ENCODE data around the gene ARID1B. TPM values are rescaled to one million over a fixed set of nuclear protein-coding genes. Genes with fewer than 3 reads are reported as not detected.

Gene ARID1B
- total RNA-seq, 1 donor from 2014 or later: 43.4 TPM

DNA sequence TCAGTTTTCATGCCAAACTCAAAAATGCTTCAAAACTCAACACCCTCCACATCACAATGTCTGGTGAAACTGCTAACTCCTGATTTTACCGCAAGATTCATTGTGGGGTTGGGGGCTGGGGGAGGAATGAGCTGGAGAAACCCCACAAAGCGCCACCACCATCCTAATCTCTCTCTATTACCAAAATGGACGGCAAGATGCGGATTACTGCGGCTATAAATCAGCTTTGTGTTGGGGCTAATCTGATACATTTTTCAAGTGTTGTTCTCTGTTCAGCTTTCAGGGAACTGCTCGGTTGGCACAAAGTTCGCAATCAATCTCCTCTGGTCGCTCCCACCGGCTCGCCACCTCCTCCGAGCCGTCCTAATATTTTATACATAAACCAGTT is 462.5 kb downstream of the ARID1B start:
- Histone ChIP-seq H3K4me3 (no peak overlapping the region), H3K4me1 (peaks cover 48% of the 10 kb centered on the region), H3K27ac (replicated peaks) (peak overlapping the region; percentile 61), H3K9me3 (replicated peaks) (no peaks in the 10 kb centered on the region), H3K27me3 (ENCODE audit: low read depth) (no peaks in the 10 kb centered on the region), H3K36me3 (no peaks in the 10 kb centered on the region)
- no peak for DNase-seq
- intact Hi-C loops (cut with micrococcal nuclease): no loop called here
- TF ChIP-seq, protein P1, sequence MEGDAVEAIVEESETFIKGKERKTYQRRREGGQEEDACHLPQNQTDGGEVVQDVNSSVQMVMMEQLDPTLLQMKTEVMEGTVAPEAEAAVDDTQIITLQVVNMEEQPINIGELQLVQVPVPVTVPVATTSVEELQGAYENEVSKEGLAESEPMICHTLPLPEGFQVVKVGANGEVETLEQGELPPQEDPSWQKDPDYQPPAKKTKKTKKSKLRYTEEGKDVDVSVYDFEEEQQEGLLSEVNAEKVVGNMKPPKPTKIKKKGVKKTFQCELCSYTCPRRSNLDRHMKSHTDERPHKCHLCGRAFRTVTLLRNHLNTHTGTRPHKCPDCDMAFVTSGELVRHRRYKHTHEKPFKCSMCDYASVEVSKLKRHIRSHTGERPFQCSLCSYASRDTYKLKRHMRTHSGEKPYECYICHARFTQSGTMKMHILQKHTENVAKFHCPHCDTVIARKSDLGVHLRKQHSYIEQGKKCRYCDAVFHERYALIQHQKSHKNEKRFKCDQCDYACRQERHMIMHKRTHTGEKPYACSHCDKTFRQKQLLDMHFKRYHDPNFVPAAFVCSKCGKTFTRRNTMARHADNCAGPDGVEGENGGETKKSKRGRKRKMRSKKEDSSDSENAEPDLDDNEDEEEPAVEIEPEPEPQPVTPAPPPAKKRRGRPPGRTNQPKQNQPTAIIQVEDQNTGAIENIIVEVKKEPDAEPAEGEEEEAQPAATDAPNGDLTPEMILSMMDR (IDR thresholded peaks at IDR 0.05; ENCODE audit: borderline replicate concordance): no peak

GRCh38 chr6:157240059-157240959 is 463.1 kb downstream of the ARID1B start:
- peaks cover 48% of the 10 kb centered on the region for H3K4me1 ChIP-seq
- H3K9me3 ChIP-seq (replicated peaks): no peaks in the 10 kb centered on the region
- peak overlapping the region; percentile 61 for H3K27ac ChIP-seq (replicated peaks)
- TF ChIP-seq, protein P1 (IDR thresholded peaks at IDR 0.05; ENCODE audit: borderline replicate concordance): no peak
- H3K4me3 ChIP-seq: peak overlapping the region; percentile 47
- no peaks in the 10 kb centered on the region for H3K36me3 ChIP-seq
- no peaks in the 10 kb centered on the region for H3K27me3 ChIP-seq (ENCODE audit: low read depth)
- DNase-seq: no peak
- intact Hi-C loops (cut with micrococcal nuclease): no loop called here

DNA sequence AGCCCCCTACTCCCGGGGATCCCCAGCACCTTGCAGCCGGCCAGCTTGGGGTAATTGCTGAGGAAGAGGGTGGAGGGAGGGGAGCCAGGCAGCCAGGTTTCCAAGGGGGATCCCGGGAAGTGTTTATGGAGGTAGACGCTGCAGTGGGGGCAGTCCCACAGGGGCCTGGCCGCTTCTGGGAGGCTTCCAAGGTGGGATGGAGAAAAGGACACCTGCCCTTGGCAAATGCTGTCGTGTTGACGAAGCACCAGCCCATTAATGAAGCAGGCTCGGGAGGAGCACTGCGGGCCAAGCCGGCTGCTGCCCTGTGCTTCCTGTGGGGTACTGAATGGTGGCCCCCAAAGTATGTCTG is 463.8 kb downstream of the ARID1B start:
- intact Hi-C loops (cut with micrococcal nuclease): no loop called here
- Histone ChIP-seq H3K27ac (replicated peaks) (peak overlapping the region; percentile 61), H3K27me3 (ENCODE audit: low read depth) (no peaks in the 10 kb centered on the region), H3K4me1 (peaks cover 48% of the 10 kb centered on the region), H3K36me3 (no peaks in the 10 kb centered on the region), H3K9me3 (replicated peaks) (no peaks in the 10 kb centered on the region), H3K4me3 (peak overlapping the region; percentile 47)
- DNase-seq: no peak
- TF ChIP-seq, protein P1 (IDR thresholded peaks at IDR 0.05; ENCODE audit: borderline replicate concordance): no peak

DNA sequence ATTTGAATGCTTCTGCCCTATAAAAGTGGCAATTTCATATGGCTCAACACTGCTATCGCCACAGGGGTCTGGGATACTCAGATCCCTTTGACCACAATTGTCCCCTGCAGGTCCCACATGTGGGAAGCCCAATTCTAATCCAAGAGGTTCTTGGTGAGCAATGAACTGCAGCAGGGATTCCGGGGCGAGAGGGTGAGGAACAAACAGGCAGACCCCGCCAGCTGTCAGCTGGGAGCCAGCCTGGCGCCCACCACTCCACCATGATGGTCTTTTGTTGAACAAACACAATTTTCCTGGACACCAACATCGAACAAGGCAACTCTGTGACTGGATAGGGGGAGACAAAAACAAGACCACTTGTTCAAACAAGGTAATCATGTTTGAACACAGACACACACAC is 465.6 kb downstream of the ARID1B start:
- Histone ChIP-seq H3K4me3 (no peak overlapping the region), H3K27me3 (ENCODE audit: low read depth) (no peaks in the 10 kb centered on the region), H3K9me3 (replicated peaks) (no peaks in the 10 kb centered on the region), H3K27ac (replicated peaks) (no peak overlapping the region), H3K36me3 (no peaks in the 10 kb centered on the region), H3K4me1 (peaks cover 50% of the 10 kb centered on the region)
- intact Hi-C loops (cut with micrococcal nuclease): no loop called here
- DNase-seq: no peak
- TF ChIP-seq, protein P1 (IDR thresholded peaks at IDR 0.05; ENCODE audit: borderline replicate concordance): no peak

DNA sequence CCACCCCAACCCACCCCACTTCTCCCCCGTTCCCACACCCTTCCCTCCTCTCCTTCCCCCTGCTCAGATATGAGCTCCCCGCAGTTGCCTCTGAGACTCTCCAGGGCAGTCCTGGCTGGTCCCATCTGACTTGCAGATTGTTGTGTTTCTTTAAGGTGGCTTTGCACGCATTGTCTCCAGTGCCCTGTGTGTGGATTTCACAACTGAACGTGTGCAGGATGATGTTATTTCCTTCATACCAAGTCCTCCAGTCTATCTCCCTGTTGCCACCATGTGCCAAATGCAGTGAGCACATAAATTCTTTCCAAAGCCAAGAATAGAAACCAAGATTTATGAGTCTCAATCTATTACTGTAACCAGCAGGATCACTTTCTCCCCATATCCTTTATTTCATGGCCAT is 467.0 kb downstream of the ARID1B start:
- H3K27ac ChIP-seq (replicated peaks): peak overlapping the region; percentile 62
- no peaks in the 10 kb centered on the region for H3K36me3 ChIP-seq
- DNase-seq: no peak
- peaks cover 50% of the 10 kb centered on the region for H3K4me1 ChIP-seq
- intact Hi-C loops (cut with micrococcal nuclease): no loop called here
- no peaks in the 10 kb centered on the region for H3K27me3 ChIP-seq (ENCODE audit: low read depth)
- H3K9me3 ChIP-seq (replicated peaks): peaks cover 11% of the 10 kb centered on the region
- no peak overlapping the region for H3K4me3 ChIP-seq
- TF ChIP-seq, protein P1 (IDR thresholded peaks at IDR 0.05; ENCODE audit: borderline replicate concordance): no peak
